ENCODE measurements around the gene DGKA.

DGKA gene

DNA sequence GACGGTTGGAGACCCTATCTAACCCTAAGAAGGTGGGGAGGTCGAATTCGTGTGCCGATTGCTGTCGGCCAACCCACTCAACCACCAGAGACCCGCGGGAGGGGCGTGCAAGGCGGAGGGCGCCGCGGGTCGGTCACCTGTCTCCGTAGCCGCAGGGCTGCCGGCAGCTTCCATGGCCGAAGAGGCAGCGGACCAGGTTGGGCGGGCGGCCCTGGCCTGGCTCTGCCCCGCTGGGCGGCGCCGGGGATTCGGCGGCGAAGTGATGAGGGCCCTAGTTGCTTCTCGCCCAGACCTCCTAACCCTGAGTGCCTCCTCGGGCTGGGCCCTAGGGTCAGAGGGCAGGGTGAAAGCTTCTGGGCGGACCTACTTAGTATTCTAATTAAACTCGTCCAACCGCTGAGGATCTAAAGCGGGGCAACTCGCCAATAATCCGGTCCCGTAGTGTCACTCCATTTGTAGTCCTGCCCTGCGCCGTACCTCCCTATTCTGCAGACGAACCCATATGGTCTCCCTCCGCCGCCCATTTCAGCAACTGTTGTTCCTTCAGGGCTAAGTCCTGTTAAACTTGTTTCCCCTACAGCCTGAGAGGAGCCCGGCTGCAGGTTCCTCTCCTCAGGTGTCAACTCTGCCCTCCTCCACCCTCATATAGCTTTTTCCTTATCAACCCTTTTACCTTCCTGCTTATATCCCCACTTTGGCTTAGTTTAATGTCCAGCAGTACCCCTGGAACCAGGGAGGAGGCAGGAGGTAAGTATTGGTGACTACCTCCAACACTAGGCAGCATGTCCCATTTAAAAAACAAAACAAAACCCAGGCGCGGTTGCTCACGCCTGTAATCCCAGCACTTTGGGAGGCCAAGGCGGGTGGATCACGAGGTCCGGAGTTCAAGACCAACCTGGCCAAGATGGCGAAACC is 3.1 kb upstream of the DGKA start, which contains the start of gene PYM1 (continued):
- TF ChIP-seq ZNF2 (tag by site-specific recombination; IDR thresholded peaks at IDR 0.05), result no peak
- peak; percentile 13; the same call in 1 of the 2 replicates for TF ChIP-seq ZNF341 (tag by site-specific recombination; IDR thresholded peaks at IDR 0.05; ENCODE audit: low read depth)
- no peak for TF ChIP-seq ZNF248 (tag by site-specific recombination; IDR thresholded peaks at IDR 0.05)
- TF ChIP-seq, protein P1, sequence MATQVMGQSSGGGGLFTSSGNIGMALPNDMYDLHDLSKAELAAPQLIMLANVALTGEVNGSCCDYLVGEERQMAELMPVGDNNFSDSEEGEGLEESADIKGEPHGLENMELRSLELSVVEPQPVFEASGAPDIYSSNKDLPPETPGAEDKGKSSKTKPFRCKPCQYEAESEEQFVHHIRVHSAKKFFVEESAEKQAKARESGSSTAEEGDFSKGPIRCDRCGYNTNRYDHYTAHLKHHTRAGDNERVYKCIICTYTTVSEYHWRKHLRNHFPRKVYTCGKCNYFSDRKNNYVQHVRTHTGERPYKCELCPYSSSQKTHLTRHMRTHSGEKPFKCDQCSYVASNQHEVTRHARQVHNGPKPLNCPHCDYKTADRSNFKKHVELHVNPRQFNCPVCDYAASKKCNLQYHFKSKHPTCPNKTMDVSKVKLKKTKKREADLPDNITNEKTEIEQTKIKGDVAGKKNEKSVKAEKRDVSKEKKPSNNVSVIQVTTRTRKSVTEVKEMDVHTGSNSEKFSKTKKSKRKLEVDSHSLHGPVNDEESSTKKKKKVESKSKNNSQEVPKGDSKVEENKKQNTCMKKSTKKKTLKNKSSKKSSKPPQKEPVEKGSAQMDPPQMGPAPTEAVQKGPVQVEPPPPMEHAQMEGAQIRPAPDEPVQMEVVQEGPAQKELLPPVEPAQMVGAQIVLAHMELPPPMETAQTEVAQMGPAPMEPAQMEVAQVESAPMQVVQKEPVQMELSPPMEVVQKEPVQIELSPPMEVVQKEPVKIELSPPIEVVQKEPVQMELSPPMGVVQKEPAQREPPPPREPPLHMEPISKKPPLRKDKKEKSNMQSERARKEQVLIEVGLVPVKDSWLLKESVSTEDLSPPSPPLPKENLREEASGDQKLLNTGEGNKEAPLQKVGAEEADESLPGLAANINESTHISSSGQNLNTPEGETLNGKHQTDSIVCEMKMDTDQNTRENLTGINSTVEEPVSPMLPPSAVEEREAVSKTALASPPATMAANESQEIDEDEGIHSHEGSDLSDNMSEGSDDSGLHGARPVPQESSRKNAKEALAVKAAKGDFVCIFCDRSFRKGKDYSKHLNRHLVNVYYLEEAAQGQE (tag by site-specific recombination; IDR thresholded peaks at IDR 0.05), result peak; percentile 6; the same call in 1 of the 2 replicates
- TF ChIP-seq, protein P2, sequence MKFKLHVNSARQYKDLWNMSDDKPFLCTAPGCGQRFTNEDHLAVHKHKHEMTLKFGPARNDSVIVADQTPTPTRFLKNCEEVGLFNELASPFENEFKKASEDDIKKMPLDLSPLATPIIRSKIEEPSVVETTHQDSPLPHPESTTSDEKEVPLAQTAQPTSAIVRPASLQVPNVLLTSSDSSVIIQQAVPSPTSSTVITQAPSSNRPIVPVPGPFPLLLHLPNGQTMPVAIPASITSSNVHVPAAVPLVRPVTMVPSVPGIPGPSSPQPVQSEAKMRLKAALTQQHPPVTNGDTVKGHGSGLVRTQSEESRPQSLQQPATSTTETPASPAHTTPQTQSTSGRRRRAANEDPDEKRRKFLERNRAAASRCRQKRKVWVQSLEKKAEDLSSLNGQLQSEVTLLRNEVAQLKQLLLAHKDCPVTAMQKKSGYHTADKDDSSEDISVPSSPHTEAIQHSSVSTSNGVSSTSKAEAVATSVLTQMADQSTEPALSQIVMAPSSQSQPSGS (tag by site-specific recombination; IDR thresholded peaks at IDR 0.05; ENCODE audit: low read depth), result no peak
- no peak for TF ChIP-seq BCL11B (tag by site-specific recombination; IDR thresholded peaks at IDR 0.05; ENCODE audit: low read depth)
- no peak for TF ChIP-seq ZNF175 (tag by site-specific recombination; IDR thresholded peaks at IDR 0.05)
- TF ChIP-seq ZNF610 (tag by site-specific recombination; IDR thresholded peaks at IDR 0.05; ENCODE audit: borderline replicate concordance), result no peak
- peak; percentile 41 for TF ChIP-seq ZNF324 (tag by site-specific recombination; IDR thresholded peaks at IDR 0.05)
- TF ChIP-seq, protein P3, sequence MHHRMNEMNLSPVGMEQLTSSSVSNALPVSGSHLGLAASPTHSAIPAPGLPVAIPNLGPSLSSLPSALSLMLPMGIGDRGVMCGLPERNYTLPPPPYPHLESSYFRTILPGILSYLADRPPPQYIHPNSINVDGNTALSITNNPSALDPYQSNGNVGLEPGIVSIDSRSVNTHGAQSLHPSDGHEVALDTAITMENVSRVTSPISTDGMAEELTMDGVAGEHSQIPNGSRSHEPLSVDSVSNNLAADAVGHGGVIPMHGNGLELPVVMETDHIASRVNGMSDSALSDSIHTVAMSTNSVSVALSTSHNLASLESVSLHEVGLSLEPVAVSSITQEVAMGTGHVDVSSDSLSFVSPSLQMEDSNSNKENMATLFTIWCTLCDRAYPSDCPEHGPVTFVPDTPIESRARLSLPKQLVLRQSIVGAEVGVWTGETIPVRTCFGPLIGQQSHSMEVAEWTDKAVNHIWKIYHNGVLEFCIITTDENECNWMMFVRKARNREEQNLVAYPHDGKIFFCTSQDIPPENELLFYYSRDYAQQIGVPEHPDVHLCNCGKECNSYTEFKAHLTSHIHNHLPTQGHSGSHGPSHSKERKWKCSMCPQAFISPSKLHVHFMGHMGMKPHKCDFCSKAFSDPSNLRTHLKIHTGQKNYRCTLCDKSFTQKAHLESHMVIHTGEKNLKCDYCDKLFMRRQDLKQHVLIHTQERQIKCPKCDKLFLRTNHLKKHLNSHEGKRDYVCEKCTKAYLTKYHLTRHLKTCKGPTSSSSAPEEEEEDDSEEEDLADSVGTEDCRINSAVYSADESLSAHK (tag by site-specific recombination; IDR thresholded peaks at IDR 0.05), result no peak
- TF ChIP-seq ZNF785 (tag by site-specific recombination; IDR thresholded peaks at IDR 0.05), result no peak
- TF ChIP-seq KLF8 (tag by site-specific recombination; IDR thresholded peaks at IDR 0.05), result peak; percentile 45; the same call in 1 of the 2 replicates
- TF ChIP-seq, protein P4, sequence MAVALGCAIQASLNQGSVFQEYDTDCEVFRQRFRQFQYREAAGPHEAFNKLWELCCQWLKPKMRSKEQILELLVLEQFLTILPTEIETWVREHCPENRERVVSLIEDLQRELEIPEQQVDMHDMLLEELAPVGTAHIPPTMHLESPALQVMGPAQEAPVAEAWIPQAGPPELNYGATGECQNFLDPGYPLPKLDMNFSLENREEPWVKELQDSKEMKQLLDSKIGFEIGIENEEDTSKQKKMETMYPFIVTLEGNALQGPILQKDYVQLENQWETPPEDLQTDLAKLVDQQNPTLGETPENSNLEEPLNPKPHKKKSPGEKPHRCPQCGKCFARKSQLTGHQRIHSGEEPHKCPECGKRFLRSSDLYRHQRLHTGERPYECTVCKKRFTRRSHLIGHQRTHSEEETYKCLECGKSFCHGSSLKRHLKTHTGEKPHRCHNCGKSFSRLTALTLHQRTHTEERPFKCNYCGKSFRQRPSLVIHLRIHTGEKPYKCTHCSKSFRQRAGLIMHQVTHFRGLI (tag by site-specific recombination; IDR thresholded peaks at IDR 0.05), result peak; percentile 94

DNA sequence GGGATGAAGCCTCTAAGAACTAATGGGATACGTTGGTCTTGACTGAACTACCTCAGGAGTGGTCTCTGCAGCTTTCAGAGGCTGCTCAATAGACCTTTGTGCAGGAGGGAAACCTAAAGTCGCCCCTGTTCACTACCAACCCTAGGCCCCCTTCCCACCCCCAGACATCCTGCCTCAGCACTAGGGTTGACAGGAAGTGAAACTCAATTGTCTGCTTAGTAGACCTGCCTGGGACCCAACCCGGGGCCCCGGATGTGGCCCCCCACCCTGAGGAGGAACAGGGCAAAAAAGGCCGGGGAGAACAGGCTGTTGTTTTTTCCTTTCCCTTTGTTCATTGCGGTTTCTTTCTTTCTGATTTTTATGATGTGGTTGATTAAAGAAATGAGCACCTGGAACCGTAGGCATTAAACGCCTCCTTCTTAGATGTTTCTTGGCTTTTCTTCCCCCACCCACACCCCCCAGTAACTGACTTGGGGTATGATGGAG is 1.6 kb upstream of the DGKA start:
- H3K9me3 ChIP-seq (ENCODE audit: control insufficient read depth, insufficient read depth, low read depth, low read length), result no peaks in the 10 kb centered on the region
- H3K36me3 ChIP-seq (ENCODE audit: control insufficient read depth in 2 of 2, insufficient read depth in 1 of 2, low read length in 2 of 2), result peaks cover 0 to 6% of the 10 kb centered on the region in 2 experiments; a peak in 2 of 3 replicates
- ChIA-PET CTCF (interaction anchor here (0.6 to 1.6 kb wide), 6 partner anchors 10 to 133 kb away, joined by 3 to 15 read pairs (median 4); no protein-coding TSS in a partner anchor), POLR2A (interaction anchor here (1.0 to 4.4 kb wide), 3 partner anchors 78 to 100 kb away, joined by 3 to 42 read pairs (median 9); partner anchors contain the start of gene DNAJC14)
- no peak overlapping the region for H3K4me3 ChIP-seq (ENCODE audit: low read depth, low read length)
- H3K4me1 ChIP-seq (ENCODE audit: control insufficient read depth, insufficient read depth, low read length), result peaks cover 4% of the 10 kb centered on the region; the same call in 1 of the 2 replicates
- peak overlapping the region; percentile 19; the same call in 1 of the 2 replicates for H3K27ac ChIP-seq (ENCODE audit: extremely low read depth, low read depth, low read length)
- TF ChIP-seq KLF10 (tag by site-specific recombination; IDR thresholded peaks at IDR 0.05), result no peak
- no peak for TF ChIP-seq FEZF1 (tag by site-specific recombination; IDR thresholded peaks at IDR 0.05)
- no peak for TF ChIP-seq ZNF585B (tag by site-specific recombination; IDR thresholded peaks at IDR 0.05)
- TF ChIP-seq, protein P5, sequence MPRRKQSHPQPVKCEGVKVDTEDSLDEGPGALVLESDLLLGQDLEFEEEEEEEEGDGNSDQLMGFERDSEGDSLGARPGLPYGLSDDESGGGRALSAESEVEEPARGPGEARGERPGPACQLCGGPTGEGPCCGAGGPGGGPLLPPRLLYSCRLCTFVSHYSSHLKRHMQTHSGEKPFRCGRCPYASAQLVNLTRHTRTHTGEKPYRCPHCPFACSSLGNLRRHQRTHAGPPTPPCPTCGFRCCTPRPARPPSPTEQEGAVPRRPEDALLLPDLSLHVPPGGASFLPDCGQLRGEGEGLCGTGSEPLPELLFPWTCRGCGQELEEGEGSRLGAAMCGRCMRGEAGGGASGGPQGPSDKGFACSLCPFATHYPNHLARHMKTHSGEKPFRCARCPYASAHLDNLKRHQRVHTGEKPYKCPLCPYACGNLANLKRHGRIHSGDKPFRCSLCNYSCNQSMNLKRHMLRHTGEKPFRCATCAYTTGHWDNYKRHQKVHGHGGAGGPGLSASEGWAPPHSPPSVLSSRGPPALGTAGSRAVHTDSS (tag by site-specific recombination; IDR thresholded peaks at IDR 0.05), result no peak
- TF ChIP-seq ZNF623 (tag by site-specific recombination; IDR thresholded peaks at IDR 0.05), result no peak
- no peak for TF ChIP-seq ZNF274 (IDR thresholded peaks at IDR 0.05; ENCODE audit: low read length)
- no peak for TF ChIP-seq ZNF274 (tag by site-specific recombination; IDR thresholded peaks at IDR 0.05; ENCODE audit: borderline replicate concordance)
- TF ChIP-seq ZNF239 (tag by site-specific recombination; IDR thresholded peaks at IDR 0.05), result no peak
- no peak for TF ChIP-seq MZF1 (tag by site-specific recombination; IDR thresholded peaks at IDR 0.05; ENCODE audit: borderline replicate concordance)
- no peak for TF ChIP-seq ZNF558 (tag by site-specific recombination; IDR thresholded peaks at IDR 0.05)
- no peak for TF ChIP-seq ZNF366 (tag by site-specific recombination; conservative IDR thresholded peaks at IDR 0.05)
- no peak for TF ChIP-seq ZNF555 (tag by site-specific recombination; conservative IDR thresholded peaks at IDR 0.05)
